Measurements from ENCODE around the gene TULP4.

DNA sequence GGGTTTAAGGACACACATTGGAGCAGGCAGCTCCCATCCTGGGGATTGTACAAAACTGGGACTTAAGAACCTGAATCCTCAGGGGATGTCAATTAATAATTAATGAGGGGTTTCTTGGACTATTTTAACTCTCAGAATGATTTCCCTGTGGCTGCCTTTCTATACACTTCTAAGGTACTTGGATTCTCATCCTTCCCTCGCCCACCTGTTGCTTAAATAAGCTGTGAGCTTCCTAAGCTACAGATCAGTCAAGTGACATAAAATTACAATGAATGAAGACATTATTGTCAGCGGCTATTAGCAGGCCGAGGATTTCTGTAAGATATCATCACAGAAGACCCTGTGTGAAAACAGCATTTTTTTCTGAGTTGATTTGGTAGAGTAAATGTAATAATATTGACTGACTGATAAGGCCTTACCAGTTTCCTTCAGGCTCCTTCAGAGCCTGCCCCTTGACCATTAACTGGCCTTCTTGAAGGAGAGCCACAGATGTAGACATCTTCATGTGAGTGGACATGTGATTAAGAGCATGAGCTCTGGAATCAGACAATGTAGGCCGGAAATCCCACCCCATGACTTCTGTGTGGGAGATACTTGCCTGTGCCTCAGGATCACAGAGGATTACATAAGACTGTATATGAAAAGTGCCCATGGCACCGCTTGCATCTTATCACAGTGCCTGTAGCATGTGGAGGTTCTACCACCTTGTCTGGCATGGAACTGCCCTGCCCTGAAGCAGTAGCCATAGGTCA, 101.7 kb downstream of the TULP4 start:
- TF ChIP-seq POLR2A (IDR thresholded peaks at IDR 0.05): no peak
- TF ChIP-seq, protein P1, sequence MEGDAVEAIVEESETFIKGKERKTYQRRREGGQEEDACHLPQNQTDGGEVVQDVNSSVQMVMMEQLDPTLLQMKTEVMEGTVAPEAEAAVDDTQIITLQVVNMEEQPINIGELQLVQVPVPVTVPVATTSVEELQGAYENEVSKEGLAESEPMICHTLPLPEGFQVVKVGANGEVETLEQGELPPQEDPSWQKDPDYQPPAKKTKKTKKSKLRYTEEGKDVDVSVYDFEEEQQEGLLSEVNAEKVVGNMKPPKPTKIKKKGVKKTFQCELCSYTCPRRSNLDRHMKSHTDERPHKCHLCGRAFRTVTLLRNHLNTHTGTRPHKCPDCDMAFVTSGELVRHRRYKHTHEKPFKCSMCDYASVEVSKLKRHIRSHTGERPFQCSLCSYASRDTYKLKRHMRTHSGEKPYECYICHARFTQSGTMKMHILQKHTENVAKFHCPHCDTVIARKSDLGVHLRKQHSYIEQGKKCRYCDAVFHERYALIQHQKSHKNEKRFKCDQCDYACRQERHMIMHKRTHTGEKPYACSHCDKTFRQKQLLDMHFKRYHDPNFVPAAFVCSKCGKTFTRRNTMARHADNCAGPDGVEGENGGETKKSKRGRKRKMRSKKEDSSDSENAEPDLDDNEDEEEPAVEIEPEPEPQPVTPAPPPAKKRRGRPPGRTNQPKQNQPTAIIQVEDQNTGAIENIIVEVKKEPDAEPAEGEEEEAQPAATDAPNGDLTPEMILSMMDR (IDR thresholded peaks at IDR 0.05 in 4 of 5, conservative IDR thresholded peaks at IDR 0.05 in 1 of 5): no peak

Data from gastrocnemius medialis (tissue), 4 donors.